Stomach smooth muscle (tissue), 2 donors: Measurements from ENCODE around the gene CHCHD6.

ENCODE experiments used
- H3K27ac ChIP-seq: one replicate; pipeline ENCODE4 v1.7.0; 2013; ENCODE audit warnings: mild to moderate bottlenecking, low read length, inconsistent platforms
- H3K27me3 ChIP-seq, 2 donors: one replicate each; pipeline ENCODE4 v1.7.0; 2013; ENCODE audit warnings: low read length in 2 of 2; ENCODE audit not compliant: insufficient read depth in 2 of 2, control insufficient read depth in 1 of 2
- H3K36me3 ChIP-seq, 2 donors: one replicate each; pipeline ENCODE4 v1.7.0; 2013; ENCODE audit warnings: low read length in 2 of 2; ENCODE audit not compliant: control insufficient read depth in 2 of 2, insufficient read depth in 2 of 2
- H3K4me1 ChIP-seq: one replicate; pipeline ENCODE4 v1.7.0; 2013; ENCODE audit warnings: low read length; ENCODE audit not compliant: control insufficient read depth, insufficient read depth
- H3K4me3 ChIP-seq, 2 donors: one replicate each; pipeline ENCODE4 v1.7.0; 2013; ENCODE audit warnings: low read length in 2 of 2
- H3K9ac ChIP-seq, 2 donors: one replicate each; pipeline ENCODE4 v1.7.0; 2013; ENCODE audit warnings: low read length in 2 of 2, mild to moderate bottlenecking in 1 of 2
- H3K9me3 ChIP-seq, 2 donors: one replicate each; pipeline ENCODE4 v1.7.0; 2013; ENCODE audit warnings: low read length in 2 of 2; ENCODE audit not compliant: control insufficient read depth in 2 of 2
- donor health status: healthy.
- donor health status: Pancreatic carcinoma.

Gene CHCHD6, protein sequence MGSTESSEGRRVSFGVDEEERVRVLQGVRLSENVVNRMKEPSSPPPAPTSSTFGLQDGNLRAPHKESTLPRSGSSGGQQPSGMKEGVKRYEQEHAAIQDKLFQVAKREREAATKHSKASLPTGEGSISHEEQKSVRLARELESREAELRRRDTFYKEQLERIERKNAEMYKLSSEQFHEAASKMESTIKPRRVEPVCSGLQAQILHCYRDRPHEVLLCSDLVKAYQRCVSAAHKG

DNA sequence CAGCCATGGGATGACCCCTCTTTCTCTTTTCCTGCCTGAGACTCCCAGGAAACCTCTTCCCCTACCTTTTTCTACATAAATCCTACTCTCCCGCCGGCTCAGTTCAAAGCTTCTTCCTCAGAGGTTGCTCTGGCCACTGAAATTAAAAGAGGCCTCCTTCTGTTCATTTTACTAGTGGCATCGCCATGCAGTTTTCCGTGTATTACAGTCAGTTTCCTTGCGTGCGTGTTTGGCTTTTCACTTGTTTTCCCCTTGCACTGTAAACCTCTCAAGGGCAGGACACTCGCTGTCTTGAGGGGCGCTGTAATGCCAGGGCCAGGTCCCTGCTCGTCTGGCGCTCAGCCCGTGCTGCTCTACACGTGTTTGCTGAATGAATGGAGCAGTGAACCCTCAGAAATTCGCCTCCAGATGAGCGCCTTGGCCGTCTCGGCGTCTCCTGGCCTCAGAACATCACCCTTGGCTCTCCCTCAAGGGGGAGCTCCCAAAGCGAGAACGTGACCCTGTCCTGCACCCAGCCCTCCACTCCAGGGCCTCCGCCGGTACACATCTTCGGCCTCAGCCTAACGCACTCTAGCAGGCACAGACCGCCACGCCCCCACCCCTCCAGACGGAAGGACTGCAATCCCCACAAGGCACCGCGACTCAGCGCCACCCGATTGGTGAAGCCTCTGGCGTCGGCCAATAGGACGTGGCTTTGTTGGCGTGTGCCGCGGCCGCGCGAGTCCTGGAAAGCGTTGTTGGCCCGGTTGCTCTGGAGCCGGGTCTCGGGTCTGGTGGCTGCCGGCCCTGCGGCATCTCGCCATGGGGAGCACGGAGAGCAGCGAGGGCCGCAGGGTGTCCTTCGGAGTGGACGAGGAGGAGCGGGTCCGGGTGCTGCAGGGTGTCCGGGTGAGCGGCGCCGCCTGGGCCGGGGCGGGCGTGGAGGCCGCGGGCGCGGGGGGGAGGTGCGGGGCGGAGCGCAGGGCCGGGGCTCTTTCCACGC is at the start of gene CHCHD6:
TSS of gene CHCHD6 (plus strand) at position 729 of the 982 bp plus-strand sequence. CDS start at position 802, 73 bp downstream.
- no peaks in the 10 kb centered on the region for H3K27me3 ChIP-seq
- peaks cover 14% of the 10 kb centered on the region for H3K4me1 ChIP-seq
- no peaks in the 10 kb centered on the region for H3K9me3 ChIP-seq
- H3K4me3 ChIP-seq: peak within 1 kb of the TSS; percentile 83 to 85
- H3K36me3 ChIP-seq: no peaks in the 10 kb centered on the region
- H3K27ac ChIP-seq: no peak within 1 kb of the TSS
- peak within 1 kb of the TSS; percentile 71 to 78 for H3K9ac ChIP-seq

DNA sequence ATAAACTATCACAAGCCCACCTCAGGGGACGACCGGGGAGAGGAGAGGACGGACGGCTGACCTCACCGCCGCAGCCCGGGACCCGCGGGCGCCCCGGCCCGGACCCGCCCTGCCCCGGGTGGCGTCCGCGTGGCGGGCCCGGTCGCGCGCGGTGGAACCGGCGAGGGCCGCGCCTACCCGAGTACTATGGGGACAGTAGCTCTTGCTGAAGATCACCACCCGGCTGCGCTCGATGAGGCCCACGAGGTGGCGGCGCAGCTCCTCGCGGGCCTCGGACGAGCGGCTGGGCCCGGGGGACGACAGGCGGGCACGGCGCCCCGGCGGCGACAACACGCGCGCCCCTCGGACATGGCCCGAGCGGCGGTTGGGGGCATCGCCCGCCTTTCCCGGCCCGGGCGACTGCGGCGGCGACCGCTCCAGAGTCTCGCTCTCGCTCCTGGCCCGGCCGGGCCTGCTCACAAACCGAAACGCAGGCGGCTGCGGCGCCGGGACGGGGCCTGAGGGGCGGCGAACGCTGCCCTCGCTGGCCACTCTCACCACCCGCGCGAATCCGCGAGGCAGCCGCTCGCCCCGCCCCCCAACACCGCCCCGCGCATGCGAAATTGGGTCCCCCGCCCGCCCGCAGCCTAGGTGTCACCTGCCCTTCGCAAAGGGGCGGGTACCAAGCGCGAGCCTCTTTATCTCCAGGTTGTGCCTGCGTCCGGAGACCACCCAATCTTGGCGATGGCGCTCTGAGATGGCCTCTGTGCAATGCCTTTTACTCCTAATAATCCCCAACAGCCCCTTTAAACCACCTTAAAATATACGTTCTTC is 49.3 kb upstream of the CHCHD6 start, which contains the start of gene TXNRD3:
TSS of gene TXNRD3 (minus strand) at position 554 of the 813 bp plus-strand sequence.
- Histone ChIP-seq H3K27me3 (peaks cover 0 to 3% of the 10 kb centered on the region in 2 donors), H3K4me3 (peak within 1 kb of the TSS; percentile 71 to 82), H3K9ac (peak within 1 kb of the TSS; percentile 67 to 86), H3K36me3 (no peaks in the 10 kb centered on the region), H3K4me1 (peaks cover 3% of the 10 kb centered on the region), H3K9me3 (no peaks in the 10 kb centered on the region), H3K27ac (no peak within 1 kb of the TSS)

DNA sequence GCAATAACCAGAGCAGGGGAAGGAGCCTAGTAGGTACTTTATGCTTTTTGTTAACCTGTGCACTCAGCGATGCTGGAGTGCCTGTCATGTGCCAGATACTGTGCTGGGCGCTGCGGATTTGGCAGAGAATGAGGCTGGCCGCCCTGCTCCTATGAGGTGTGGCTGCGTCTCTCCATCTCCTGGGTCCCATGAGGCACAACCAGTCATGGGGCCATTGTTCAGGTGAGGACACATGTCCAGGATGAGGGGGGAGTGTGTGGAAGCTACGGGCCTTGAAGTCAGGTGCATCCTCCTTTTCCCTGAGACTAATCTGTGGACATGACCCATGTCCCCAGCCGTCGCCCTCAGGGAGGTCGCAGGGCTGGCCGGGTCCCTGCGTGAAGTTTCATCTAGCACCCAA is 48.2 kb upstream of the CHCHD6 start:
- H3K27ac ChIP-seq: no peak overlapping the region
- H3K4me1 ChIP-seq: peaks cover 3% of the 10 kb centered on the region
- no peak overlapping the region for H3K4me3 ChIP-seq
- H3K9me3 ChIP-seq: no peaks in the 10 kb centered on the region
- H3K36me3 ChIP-seq: no peaks in the 10 kb centered on the region
- H3K27me3 ChIP-seq: peaks cover 0 to 9% of the 10 kb centered on the region in 2 donors
- H3K9ac ChIP-seq: no peak overlapping the region

DNA sequence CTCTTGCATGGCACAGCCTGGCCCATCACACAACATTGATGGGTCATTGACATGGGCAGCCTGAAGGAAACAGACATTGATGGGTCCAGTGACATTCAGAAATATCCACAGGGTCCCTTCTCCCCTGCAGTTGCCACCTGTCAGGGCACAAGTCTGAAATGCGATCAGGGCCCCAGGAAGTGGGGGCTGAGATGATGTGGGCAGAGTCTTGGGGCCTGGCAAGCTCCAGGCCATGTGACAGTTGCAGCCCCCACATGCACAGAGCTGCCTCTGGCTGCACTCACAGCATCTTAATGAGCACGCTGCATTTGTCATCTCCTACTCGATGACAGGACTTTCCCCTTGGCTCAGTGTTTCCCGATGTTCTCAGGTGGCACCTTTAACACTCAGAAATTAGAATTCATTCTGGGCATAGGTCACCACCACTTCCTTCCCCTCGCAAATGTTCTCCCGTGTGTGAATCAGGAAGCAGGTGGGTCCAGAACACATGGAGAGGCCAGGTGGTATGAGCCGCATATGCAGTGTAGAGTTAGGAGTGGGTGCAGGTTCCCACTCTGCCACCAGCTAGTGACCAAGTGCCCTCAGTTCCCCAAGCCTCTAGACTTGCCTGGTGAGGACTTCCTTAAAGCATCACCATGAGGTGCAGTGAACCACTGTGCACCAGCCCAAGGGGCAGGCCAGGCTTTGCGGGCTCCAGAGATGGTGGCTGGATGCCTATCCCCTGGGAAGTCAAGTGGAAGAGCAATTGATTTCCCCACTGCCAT is 47.5 kb upstream of the CHCHD6 start:
- Histone ChIP-seq H3K27ac (no peak overlapping the region), H3K9ac (no peak overlapping the region), H3K9me3 (peaks cover 0 to 3% of the 10 kb centered on the region in 2 donors), H3K4me1 (peaks cover 3% of the 10 kb centered on the region), H3K4me3 (no peak overlapping the region), H3K27me3 (peaks cover under 1 to 10% of the 10 kb centered on the region in 2 donors), H3K36me3 (no peaks in the 10 kb centered on the region)

DNA sequence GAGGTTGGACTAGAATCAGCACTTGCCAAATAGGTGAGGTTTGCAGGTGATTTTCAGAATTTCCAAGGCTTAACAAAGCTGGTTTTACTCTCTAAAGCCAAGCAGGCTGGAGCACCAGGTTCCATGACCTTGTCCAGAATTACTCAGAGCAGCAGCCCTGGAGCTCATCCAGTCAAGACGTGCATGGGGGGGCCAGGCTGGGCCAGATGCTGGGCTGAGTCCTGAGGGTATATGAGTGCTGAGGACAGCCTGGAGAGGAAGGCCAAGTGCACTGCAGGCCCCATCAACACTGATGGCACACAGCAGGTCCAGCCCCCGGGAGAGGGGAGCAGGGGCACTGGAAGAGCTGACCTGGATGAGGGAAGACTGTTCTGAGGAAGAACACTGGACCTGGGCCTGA is 46.1 kb upstream of the CHCHD6 start:
- Histone ChIP-seq H3K27ac (no peak overlapping the region), H3K9ac (no peak overlapping the region), H3K36me3 (no peaks in the 10 kb centered on the region), H3K4me1 (peaks cover 3% of the 10 kb centered on the region), H3K4me3 (no peak overlapping the region), H3K27me3 (peaks cover 10 to 20% of the 10 kb centered on the region in 2 donors), H3K9me3 (peaks cover 0 to 3% of the 10 kb centered on the region in 2 donors)

DNA sequence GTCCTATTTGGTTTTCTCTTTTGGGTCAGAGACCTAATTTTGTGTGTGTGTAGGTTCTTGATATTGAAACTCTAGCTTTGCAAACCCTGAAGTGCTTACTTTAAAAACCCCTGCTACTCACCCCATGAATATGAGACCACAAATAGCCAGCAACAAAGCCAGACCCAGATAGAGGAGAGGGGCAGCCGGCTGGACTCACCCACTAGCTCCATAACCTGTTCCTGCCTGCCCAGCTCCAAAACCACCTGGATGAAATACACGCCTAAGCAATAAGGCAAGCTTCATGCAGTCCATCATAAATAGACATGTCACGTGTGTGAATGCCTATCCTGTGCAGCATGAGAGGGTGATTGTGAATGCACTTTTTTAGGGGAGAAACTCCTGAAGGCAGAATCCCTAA is 45.5 kb upstream of the CHCHD6 start:
- H3K36me3 ChIP-seq: no peaks in the 10 kb centered on the region
- no peak overlapping the region for H3K4me3 ChIP-seq
- H3K9ac ChIP-seq: no peak overlapping the region
- peaks cover 10 to 23% of the 10 kb centered on the region in 2 donors for H3K27me3 ChIP-seq
- H3K9me3 ChIP-seq: peaks cover 0 to 3% of the 10 kb centered on the region in 2 donors
- peaks cover 3% of the 10 kb centered on the region for H3K4me1 ChIP-seq
- H3K27ac ChIP-seq: no peak overlapping the region

DNA sequence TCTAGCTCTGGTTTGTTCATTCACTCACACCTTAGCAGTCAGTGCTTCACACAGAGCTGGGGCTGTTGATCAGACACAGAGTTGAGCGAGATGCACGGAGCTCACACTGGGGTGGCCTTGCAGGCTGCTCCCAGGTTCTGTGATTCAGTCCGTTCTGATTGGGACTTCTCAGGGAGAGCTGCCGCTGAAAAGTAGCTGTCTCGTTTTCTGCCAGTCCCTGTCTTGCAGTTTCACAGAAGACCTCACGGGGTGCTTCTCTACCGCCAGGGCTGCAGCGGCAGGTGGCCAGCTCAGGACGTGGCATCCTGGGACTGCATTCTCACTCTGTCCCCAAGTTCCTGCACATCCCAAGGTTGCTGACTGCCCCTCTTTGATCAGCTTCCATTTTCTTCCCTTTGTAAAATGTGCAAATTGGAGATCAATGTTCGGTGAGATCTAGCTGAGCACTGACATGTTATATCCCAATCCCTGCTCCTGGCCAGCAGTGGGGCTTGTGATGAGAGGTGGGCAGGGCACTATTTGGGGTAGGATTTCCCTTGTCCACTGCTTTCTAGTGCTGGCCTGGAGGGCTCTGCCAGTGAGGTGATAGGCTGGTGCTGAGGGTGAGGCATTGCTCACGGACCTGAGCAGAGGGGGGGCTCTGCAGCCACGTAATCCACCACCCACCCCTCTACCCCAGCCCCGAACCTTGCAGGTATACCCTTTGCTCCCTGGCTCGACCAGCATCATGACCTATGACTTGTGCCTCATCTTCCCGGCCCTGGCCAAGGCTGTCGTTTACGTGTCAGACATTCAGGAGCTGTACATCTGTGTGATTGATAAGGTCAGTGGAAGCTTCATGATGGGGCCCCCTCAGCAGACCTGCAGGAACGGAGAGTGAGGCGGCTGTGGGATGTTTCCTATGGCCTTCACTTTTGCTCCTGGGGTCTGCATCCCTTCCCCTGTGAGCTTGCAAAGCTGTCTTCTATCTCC is 43.8 kb upstream of the CHCHD6 start:
- Histone ChIP-seq H3K9ac (no peak overlapping the region), H3K9me3 (peaks cover 0 to 3% of the 10 kb centered on the region in 2 donors), H3K36me3 (no peaks in the 10 kb centered on the region), H3K4me3 (no peak overlapping the region), H3K27me3 (peaks cover 10 to 23% of the 10 kb centered on the region in 2 donors), H3K27ac (no peak overlapping the region), H3K4me1 (no peaks in the 10 kb centered on the region)

DNA sequence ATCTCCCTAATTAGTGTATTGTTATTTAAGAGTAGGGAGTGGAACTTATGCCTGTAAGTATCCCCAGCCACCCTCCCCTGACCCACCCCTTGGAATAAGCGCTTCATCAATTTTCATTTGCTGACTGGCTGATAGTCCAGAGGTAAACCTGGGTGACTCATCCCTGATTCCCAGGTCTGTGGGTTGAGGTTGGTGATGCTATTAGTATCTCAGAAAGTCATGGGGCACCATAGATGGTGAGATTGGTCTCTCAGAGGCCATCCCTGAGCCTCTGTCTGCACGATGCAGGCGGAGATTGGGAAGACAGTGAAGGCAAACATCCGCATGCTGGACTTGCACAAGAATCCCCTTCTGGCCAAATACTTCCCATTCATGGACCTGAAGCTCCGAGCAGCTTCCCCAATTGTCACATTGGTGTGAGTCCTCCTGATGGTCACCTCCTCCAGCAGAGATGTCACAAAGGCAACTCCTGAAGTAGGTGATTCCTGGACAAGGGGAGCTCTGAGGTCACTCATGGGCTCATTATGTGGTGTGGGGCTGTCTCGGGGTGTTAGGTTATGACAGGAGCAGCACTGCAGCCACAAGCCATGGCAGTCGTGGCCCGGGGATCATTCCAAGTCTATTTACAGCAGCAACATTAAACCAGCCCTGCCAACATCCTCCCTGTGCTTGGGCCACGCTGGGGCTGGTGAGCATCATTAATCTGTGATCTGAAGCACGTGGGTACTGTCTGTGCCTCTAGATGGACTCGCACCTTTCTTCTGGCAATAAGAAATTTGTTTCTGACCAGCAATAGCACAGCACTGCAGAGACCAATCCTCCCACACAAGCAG is 42.3 kb upstream of the CHCHD6 start:
- Histone ChIP-seq H3K9me3 (peaks cover 0 to 3% of the 10 kb centered on the region in 2 donors), H3K4me1 (no peaks in the 10 kb centered on the region), H3K9ac (no peak overlapping the region), H3K36me3 (no peaks in the 10 kb centered on the region), H3K27me3 (peaks cover 10 to 23% of the 10 kb centered on the region in 2 donors), H3K4me3 (no peak overlapping the region), H3K27ac (no peak overlapping the region)
